Glomerular visceral epithelial cell (primary cell): ENCODE results near the gene NT5M.
A peak's percentile ranks its signal among the peaks of the same experiment; 100 is the strongest.
"Not testable (repeated sequence)": the region's sequence is repeated elsewhere in the genome, so short reads cannot be mapped to it uniquely, and the experiment has no call there.

Experiments
- DNase-seq: peaks from one replicate; pipeline ENCODE4 v3.0.0-alpha.2; 2016; ENCODE audit errors: extremely low spot score

NT5M gene

GRCh38 chr17:17303010-17303846 lies at the start of gene NT5M:
NT5M (plus strand) TSS chr17:17303373; CDS start chr17:17303551, 178 bp downstream.
- DNase-seq, result peak; percentile 69

GRCh38 chr17:17253406-17253805 lies 49.8 kb upstream of the NT5M start:
- DNase-seq, result no peak

GRCh38 chr17:17254036-17254435 lies 49.1 kb upstream of the NT5M start:
- no peak for DNase-seq

DNA sequence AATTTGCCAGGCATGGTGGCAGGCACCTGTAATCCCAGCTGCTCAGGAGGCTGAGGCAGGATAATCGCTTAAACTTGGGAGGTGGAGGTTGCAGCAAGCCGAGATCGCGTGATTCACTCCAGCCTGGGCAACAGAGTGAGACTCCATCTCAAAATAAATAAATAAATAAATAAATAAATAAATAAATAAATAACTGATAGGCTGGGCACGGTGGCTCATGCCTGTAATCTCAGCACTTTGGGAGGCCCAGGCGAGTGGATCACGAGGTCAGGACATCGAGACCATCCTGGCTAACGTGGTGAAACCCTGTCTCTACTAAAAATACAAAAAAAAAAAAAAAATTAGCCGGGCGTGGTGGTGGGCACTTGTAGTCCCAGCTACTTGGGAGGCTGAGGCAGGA lies 47.5 kb upstream of the NT5M start:
- DNase-seq, result not testable (repeated sequence)

DNA sequence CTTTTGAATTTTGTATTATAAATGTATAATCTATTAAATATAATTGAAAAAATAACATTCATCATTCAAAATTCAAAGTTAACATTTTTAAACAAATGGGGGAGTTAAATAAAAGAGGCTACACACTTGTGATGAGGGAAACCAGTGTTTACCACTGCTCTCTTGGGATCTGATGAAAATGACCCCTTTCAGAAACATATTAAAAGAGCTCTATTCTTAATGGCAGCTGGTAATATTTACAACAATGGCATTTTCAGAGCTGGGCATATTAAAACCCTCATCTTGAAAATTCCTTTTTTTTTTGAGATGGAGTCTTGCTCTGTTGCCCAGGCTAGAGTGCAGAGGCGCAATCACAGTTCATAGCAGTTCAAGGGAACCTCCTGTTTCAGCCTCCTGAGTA lies 46.9 kb upstream of the NT5M start:
- no peak for DNase-seq

- no peak for DNase-seq
Observed at GRCh38 chr17:17258011-17258410, 45.2 kb upstream of the NT5M start.

GRCh38 chr17:17258998-17259397 lies 44.2 kb upstream of the NT5M start:
- no peak for DNase-seq

GRCh38 chr17:17264430-17264829 lies 38.7 kb upstream of the NT5M start:
- DNase-seq, result no peak

DNA sequence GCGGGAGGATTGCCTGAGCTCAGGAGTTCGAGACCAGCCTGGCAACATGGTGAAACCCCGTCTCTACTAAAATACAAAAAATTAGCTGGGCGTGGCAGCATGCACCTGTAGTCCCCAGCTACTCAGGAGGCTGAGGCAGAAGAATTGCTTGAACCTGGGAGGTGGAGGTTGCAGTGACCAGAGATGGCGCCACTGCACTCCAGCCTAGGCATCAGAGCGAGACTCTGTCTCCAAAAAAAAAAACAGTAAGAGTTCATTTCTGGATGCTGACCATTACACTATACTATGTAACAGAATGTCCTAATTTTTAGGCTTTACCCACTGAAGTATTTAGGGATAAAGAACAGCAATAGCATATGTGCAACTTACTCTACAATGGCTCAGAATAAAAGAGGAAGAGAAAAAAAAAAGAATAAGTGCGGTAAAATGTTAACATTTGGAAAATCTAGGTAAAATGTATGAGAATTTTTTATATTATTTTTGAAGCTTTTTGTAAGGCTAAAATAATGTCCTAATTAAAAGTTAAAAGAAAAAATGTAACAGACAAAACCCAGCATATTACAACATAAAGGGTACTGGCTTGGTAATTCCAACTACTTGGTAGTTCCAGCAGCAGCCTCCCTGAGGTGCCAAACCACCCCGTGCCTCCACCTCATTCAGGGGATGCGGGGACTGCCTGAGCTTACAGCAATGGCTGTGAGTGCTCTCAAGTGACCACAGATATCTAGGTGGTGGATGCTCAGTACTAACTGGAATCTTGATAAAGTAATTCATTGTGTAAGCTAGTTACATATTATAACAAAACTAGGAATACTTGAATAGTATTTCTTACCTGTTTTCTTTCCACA lies 33.0 kb upstream of the NT5M start:
- no peak for DNase-seq

GRCh38 chr17:17275971-17276370 lies 27.2 kb upstream of the NT5M start:
- DNase-seq, result no peak

DNA sequence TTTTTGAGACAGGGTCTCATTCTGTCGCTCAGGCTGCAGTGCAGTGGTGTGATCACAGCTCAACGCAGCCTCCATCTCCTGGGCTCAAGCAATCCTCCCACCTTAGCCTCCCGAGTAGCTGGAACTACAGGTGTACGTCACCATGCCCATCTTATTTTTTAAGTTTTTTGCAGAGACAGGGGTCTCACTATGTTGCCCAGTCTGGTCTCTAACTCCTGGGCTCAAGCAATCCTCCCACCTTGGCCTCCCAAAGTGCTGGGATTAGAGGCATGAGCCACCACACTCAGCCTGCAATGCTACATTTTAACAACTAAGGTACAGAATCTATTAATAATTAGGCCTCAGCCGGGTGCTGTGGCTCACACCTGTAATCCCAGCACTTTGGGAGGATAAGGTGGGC lies 25.7 kb upstream of the NT5M start:
- DNase-seq, result not testable (repeated sequence)

- DNase-seq, result no peak
Observed at GRCh38 chr17:17279316-17279715, 23.9 kb upstream of the NT5M start.

DNA sequence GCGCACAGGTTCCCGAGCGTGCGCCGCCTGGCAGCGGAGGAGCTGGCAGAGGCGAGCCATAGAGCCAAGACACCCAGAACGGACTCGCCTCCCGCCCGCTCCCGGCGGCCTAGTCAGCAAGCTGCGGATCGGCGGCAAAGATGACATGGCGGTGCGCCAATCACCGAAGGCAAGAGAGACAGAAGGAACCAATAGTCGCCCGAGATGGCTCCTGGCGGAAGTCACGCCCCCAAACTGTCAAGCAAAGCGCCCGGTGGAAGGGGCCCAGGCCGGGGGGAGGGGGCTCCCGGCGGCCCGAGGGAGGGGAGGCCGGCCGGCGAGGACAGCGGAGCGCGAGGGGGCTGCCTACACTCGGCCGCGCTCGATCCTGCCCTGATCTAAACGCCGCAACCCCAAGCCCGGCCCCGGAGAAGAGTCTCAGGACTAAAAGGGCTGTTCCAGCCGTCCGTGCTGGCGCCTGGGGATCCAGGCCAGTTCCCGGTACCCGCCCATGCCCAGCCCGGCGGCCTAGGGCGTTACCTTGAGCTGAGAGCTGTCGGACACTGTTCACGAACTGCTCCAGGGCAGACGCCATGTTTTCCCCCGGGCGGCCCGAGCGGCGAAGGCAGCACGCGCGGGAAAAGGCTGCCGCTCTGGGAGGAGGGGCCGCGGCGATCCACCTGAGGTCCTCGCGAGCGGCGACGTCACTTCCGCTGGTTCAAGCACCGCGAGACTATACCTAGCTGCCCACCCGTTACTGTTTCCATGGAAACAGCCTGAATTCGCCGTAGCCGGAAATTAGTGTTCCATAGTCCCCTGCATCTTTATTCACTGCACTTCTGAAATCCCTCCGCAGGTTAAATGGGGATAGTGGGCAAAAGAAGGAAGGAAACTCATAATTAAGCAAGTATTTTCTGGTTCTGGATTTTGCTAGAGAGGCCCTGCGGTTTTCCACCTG lies 22.3 kb upstream of the NT5M start, which contains the start of gene COPS3:
Gene COPS3, minus strand, starts transcription at position 634 of the 937 bp plus-strand sequence. Its CDS starts 60 bp downstream, at position 574.
- DNase-seq, result peak; percentile 98

- DNase-seq, result no peak
Observed at GRCh38 chr17:17285951-17286350, 17.2 kb upstream of the NT5M start.

DNA sequence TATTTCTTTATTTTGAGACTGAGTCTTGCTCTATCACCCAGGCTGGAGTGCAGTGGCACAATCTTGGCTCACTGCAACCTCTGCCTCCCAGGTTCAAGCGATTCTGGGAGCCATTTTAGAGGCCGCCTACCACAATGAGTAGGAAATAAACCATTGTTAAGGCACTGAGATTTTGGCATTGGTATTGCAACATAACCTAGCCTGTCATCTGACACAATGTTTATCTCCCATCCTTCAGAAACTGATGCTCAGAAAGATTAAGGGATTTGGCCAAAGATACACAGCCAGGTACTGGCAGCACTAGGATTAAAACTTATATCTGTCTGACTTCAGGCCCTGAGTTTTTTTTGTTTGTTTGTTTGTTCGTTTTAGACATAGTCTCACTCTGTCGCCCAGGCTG lies 14.1 kb upstream of the NT5M start:
- DNase-seq, result no peak

DNA sequence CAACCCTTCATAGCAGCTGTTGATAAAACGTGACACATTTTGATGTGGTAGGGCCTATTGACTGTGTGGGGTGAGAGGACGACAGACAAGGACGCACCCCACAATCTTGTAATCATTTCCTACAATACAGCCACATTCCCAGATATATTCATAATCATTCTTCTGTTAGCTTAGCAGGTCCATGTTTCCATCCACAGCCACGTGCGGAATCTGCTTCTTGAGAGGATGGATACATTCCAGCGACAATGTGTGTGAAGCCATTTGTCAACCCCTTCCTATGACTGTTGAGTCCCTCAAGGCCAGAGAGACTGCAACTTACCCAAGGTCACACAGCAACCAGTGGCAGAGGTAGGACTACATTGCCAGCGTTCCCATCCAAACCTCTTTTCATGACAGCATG lies 13.5 kb upstream of the NT5M start:
- DNase-seq, result no peak

DNA sequence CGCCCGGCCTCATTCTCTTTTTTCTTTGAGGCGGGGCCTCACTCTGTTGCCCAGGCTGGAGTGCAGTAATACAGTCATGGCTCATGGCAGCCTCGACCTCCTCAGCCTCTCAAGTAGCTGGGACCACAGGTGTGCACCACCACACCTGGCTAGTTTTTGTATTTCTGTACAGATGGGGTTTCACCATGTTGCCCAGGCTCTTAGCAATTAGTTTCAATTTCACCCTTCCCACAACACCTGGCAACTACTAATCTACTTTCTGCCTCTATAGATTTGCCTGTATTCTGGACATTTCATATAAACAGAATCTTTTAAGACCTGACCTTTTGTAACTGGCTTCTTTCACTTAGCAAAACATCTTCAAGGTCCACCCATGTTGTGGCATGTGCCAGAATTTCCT lies 8.0 kb upstream of the NT5M start:
- DNase-seq, result no peak

DNA sequence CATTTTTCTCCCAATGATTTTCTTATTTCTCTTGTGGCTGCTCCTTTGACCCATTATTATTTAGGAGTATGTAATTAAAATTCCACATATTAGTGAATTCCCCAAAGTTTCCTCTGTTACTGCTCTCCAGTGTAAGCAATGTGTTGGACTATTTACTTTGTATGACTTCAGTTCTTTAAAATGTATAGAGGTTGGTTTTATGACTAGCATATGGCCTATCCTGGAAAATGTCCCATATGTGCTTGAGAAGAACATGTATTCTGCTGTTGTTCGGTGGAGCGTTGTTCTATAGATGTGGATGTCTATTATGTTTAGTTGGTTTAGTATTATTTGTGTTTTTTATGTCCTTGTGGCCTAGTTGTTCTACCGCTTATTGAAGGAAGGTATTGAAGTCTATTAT lies 6.0 kb upstream of the NT5M start:
- DNase-seq, result no peak

DNA sequence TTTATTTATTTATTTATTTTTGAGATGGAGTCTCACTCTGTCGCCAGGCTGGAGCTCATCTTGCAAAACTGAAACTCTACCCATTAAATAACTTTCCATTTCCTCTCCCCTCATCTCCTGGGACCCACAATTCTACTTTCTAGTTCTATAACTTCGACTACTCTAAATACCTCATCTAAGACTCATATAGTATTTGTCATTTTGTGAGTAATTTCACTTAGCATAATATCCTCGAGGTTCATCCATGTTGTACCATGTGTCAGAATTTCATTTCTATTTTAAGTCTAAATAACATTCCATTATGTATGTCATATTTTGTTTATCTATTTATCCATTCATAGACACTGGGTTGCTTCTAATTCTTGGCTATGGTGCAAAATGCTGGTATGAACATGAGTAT lies 5.1 kb upstream of the NT5M start:
- no peak for DNase-seq

GRCh38 chr17:17300624-17301568 lies 2.3 kb upstream of the NT5M start:
- peak; percentile 67 for DNase-seq

DNA sequence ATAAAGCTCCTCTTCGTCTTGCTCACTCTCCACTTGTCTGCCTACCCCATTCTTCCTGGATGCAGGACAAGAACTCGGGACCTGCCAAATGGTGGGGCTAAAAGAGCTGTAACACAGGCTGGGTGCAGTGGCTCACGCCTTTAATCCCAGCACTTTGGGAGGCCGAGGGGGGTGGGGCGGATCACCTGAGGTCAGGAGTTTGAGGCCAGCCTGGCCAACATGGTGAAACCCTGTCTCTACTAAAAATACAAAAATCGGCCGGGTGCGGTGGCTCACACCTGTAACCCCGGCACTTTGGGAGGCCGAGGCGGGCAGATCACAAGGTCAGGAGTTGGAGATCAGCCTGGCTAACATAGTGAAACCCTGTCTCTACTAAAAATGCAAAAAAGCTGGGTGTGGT lies 1.5 kb upstream of the NT5M start:
- not testable (repeated sequence) for DNase-seq
